Ramos (cell line): Measurements from ENCODE around the gene BMAL1.
"Not testable (repeated sequence)": the region's sequence is repeated elsewhere in the genome, so short reads cannot be mapped to it uniquely, and the experiment has no call there.

Source experiments
- in situ Hi-C: fragments of 300-500 bp; cut with MboI; formaldehyde crosslinking; loops from one replicate; pipeline ENCODE4 v1.14.3; 2022; ENCODE audit warnings: low sequenced_read_pairs; ENCODE audit not compliant: unreplicated experiment

The BMAL1 gene

DNA sequence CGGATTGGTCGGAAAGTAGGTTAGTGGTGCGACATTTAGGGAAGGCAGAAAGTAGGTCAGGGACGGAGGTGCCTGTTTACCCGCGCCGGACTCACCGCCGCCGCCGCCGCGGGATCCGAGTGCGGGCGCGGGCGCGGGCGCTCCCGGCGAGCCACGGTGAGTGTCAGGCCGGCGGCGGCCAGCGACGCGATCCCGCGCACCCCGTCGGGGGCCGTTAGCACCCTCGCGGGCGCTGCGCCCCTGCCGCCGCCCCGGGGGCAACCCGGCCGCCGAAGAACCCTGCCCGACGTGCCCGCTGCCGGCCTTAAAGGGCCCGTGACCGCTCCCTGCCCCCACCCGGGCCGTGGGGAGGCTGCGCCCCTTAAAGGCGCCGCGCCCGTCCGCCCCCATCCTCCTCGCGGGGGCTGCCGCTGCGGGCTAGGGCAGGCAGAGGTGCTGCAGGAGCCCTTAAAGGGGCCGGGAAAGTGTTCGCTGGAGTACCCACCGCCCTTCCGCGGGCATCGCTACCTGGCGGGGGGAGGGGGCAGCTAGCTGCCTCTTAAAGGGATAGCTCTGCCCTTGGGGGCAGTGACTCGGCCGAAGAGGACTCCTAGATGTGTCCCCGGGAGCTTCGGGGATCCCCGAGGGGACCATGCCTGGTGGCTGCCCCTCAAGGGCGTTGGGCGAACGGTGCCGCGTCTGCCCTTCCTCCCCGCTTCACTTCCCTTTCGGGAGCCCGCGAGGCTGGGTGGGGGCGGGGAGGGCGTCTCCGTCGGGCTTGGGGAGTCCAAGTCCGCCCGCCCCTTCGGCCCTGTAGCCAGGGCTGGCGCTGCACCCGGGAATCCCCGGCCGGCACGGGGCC lies at the start of gene BMAL1:
Gene BMAL1, plus strand, starts transcription at position 23 of the 841 bp plus-strand sequence. CDS start 76,519 bp downstream, outside the sequence.
- in situ Hi-C loops = no loop called here

DNA sequence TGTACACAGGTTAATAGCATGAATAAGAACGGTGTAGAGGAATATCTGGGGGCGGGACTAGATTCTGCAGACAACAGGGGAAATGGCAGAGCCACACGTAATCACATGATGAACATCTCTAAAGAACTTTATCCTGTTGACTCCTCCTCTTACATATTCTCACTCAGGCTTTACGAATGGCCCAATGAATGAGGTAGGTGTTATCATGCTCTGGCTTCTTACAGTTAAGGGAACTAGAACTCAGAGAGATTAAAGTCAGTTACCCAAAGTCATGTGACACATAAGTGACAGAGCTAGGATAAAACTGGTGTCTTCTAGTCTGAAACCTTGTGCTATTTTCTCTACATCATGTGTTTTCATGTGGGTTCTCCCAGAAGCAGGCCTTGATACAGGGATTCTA lies 49.0 kb upstream of the BMAL1 start:
- in situ Hi-C loops = loop anchor here (25.0 kb wide), 1 partner anchor 266 kb away; no protein-coding TSS in a partner anchor

DNA sequence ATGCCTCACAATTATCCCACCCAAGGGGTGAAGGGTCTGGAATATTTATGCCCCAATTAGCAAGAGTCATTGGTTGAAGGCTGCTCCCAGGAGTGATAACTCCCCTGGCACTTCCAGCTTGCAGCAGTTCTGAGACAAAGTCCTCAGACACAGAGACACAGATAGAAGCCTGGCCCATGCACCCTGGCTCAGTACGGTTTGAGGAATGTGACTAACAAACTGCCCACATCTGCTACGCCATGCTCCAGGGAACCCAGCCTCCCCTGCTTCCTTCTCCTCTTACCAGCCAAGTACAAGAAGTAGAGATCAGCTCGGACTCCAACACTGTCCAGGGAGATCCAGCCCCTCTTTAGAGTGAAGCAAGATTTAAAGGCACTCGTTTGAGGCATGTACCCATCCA lies 48.5 kb upstream of the BMAL1 start:
- in situ Hi-C loops = loop anchor here (25.0 kb wide), 1 partner anchor 267 kb away; no protein-coding TSS in a partner anchor

DNA sequence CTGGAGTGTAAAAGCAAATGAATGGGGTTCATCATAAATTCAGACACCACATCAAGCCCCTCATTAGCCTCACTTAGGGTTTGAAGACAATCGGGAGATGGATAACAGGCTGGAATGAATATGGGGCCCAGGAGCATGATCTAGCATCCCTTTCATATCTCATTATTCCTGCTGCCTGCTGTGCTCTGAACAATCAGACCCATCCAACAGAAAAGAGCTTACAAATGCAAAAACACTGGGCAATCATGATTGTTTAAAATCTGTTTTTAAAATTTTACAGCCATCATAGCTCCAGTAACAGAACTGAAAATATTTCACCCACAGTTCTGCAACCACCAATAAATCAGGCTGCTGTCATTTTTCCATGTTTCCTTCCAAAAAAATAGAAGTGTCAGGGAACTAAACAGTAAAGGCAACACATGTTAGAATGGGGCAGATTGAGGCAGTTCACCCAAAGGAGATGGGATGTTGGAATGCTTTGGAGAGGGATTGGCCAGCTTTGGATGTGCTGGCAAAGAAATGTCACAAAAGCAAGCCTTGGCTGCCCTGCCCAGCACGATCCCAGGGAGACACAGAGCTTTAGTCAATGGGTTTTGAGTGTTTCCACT lies 47.8 kb upstream of the BMAL1 start:
- in situ Hi-C loops = loop anchor here (25.0 kb wide), 1 partner anchor 268 kb away; no protein-coding TSS in a partner anchor

DNA sequence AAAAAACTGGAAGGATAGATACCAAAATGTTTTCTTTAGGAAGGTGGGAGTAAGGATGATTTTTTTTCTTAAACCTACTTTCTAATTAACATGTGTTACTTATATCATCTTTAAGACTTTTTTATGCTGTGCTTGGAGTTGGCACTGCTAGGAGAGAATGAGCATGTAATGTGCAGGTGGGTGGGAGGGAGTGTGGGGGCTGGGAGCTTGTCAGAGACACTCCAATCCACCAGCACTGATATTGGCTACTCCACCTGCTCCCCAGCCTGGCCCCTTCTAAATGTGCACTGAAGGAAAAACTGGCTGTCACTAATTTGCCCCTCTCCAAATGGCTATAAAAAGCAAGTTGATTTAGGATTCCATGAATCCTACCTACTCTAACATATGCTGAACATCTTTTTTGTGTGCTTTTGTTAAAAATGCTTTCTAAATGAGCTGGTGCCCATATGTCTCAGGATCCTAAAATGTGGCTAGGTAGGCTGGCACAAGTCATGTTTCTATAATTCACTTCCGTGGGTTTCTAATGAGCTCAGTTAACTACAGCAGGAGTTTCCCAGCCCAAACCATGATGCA lies 44.3 kb upstream of the BMAL1 start:
- in situ Hi-C loops = loop anchor here (25.0 kb wide), 1 partner anchor 271 kb away; no protein-coding TSS in a partner anchor

DNA sequence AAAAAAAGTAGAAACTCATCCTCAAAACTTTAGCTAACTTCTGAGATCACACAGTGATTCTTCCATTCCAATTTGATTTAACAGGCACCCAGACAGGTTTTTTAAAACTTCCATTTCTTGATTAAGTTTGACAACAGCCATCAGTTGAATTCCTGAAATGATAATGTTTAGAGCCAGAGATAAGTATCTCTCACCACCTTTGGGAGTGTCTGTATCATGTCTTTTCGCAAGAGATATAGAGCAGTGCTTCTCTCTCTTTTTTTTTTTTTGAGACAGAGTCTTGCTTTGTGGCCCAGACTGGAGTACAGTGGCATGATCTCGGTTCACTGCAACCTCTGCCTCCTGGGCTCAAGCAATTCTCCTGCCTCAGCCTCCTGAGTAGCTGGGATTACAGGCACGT lies 41.7 kb upstream of the BMAL1 start:
- in situ Hi-C loops = loop anchor here (25.0 kb wide), 1 partner anchor 274 kb away; no protein-coding TSS in a partner anchor

DNA sequence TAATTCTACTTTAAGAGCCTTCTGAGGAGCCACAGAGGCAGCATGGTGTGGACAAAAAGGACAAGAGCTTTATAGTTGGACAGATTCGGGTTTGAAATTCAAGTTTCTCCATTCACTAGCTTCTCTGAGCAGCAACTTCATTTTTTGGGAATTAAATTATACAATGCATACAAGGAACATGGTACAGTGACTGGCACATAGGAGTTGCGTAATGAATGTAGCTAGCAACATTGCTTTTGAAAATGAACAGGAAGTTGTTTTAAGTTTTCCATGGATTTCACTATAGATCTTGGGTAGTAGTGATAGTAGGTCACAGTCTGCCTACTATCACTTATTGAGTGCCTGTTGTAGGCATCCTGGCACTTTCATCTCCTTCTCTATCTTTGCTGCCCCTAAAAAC lies 41.0 kb upstream of the BMAL1 start:
- in situ Hi-C loops = loop anchor here (25.0 kb wide), 1 partner anchor 274 kb away; no protein-coding TSS in a partner anchor

DNA sequence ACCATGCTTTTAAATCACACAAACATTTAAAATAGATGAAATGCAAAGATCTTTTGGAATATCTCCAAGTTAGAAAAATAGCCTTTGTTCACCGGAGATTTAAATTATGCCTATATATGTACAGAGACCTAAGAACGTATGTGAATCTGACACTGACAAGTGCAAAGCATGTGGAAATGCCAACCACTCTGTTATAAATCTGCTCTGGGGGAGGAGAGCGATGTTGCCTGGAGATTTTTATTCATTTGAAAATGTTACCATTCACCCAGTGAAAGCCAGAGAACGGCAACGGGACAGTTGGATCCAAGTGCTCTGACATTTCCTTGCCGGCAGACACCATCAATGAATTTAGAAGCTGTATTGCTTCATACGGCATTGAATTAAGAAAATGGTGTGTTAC lies 39.8 kb upstream of the BMAL1 start:
- in situ Hi-C loops = loop anchor here (25.0 kb wide), 1 partner anchor 275 kb away; no protein-coding TSS in a partner anchor

DNA sequence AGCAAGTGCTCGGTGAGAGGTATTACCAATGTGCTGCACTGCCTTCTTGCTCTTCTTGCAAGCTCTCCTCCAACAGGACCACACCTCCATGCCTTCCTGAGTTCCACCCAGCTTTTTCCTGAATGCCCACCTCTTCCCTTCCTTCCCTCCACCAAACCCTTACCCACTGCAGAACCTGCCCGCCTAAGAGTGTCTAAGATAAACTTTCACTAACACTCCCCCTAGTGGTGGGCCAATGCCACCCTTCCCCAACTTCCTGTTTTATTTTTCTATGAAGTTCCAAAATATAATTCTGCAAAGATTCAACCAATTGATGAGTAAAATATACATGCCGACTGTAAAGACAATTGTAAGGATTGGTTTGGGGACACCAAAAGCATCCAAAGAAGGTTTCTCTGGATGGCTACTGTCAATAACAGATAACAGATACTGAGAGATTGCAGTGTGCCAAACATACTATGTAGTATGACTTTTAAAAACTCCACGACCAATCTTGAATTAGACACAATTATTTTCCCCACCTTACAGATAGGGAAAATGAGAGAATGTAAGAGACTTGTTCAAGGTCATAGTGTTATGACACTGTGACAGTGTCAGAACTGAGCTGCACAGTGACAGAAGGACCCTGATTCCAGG lies 38.6 kb upstream of the BMAL1 start:
- in situ Hi-C loops = loop anchor here (25.0 kb wide), 1 partner anchor 277 kb away; no protein-coding TSS in a partner anchor

DNA sequence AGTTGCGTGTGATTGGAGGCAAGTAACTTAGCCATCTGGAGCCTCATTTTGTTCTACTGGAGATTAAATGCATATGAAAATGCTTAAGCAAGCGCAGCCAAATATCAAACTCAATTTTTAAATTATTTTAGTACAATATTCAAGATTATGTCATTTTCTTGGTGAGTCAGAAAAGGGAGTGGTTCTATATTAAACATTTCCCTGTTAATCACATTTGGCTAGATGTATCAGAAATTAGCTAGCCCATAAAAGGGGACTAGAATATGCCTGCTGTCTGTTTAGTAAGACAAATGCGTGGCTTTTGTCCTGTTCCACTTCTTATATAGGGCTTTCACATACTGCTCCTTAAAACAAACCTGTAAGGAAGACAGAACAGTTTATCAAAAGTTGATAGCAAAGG lies 35.0 kb upstream of the BMAL1 start:
- in situ Hi-C loops = loop anchor here (25.0 kb wide), 1 partner anchor 280 kb away; no protein-coding TSS in a partner anchor

DNA sequence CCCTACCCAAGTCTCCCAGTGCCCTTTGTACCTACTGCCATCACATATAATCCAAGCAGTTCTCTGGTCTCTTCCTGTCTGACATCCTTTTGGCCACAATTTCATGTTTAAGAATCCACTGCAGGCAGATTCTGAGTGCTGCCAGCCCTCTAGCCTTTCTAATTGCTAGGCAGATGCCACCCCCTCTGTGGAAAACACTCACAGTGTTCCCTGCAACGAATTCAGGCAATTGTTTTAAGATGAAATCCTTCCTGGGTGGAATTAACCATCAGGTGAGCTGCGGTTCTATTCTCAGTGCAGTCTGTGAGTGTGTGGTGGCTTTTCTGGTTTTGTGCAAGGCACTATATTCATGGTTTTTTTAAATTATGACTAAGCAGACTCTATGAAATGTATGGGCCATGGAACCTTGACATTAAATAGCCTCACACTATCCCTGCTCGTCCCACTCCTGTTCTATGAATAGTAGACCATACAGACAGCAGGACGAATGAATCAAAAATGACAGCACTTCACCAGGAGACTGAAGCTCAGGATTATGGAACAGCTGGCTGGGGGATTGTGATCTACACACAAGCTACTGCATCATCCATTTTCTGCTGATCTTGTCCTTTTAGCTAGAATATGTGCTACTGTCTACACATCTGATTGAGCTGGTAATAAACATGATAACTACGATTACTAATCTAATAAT lies 29.8 kb upstream of the BMAL1 start:
- in situ Hi-C loops = loop anchor here (25.0 kb wide), 1 partner anchor 285 kb away; no protein-coding TSS in a partner anchor

DNA sequence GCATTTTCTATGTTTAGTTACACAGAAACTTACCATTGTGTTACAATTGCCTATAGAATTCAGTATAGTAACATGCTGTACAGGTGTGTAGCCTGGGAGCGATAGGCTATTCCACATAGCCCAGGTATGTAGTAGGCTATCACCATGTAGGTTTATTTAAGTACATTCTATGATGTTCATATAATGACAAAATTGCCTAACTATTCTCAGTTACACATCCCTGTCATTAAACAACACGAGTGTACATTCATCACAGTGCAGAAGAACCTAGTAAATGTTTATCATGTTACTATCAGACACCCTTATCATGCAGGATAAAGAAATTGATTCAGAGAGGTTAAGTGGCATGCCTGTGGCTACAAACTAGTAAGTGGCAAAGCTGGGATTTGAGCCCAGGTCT lies 28.4 kb upstream of the BMAL1 start:
- in situ Hi-C loops = loop anchor here (25.0 kb wide), 1 partner anchor 287 kb away; no protein-coding TSS in a partner anchor

DNA sequence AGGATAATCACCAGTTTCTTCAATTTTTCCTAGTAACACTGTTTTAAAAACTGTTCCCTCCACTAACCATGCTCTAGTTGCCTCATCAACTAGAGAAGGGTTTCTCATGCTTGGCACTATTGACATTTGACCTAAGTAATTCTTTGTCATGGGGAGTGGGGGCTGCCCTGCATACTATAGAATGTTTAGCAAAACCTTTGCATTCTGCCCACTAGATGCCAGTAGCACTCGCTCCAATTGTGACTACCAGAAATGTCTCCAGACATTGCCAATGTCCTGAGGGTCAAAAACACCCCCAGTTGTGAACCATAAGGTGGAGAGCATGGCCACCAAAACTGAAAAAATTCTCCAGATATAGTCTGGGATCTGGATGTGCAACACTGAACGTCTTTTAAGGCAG lies 27.6 kb upstream of the BMAL1 start:
- in situ Hi-C loops = loop anchor here (25.0 kb wide), 1 partner anchor 288 kb away; no protein-coding TSS in a partner anchor

DNA sequence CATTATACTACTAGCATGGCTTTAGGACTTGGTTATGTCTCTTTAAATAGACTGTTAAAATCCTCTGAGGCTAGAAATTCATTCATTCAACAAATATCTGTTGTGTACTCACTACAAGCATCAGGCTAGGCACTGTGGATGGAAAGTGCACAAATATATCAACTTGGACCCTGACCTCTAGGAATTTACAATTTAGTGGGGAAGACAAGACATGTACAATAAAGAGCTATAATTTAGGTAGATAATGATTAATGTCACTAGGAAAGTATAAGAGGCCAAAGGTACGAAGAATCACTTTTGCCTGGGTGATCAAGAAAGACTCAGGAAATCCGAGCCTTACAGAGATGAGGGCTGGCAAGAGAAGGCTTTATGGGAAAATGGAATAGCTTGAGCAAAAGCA lies 25.6 kb upstream of the BMAL1 start:
- in situ Hi-C loops = no loop called here

DNA sequence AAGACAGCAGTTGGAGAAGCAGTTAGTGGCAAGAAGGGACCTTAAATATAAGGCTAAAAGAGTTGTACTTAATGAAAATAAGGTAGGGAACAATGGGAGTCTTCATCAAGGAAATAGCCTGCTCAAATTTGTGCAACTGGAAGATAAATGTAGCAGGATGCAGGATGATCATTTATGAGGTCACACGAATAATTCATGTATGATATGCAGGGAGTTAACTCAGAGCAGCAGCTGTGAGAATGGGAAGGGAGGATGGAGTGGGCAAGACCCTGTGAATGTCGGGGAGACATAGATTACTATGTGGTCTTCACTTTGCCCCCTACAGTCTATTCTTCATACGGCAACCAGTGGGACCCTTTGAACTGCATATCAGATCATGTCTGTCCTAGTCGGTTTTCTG lies 25.2 kb upstream of the BMAL1 start:
- in situ Hi-C loops = no loop called here

DNA sequence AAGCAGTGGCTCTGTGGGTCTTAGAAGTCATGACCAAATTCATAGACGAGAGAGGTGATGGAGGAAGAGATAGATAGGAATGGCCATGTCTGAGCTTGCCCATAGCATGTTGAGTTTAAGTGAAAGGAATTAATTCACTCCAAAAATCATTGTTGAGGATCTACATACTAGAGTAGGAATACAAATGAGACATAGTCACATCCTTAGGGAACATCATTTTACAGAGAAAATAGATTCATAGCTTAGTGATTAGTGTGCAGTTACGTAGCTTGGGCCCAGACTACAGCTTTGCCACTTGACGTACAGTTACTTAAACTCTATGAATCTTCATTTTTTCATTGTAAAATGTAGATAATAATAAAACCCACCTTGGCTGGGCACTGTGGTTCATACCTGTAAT lies 21.4 kb upstream of the BMAL1 start:
- in situ Hi-C loops = no loop called here

DNA sequence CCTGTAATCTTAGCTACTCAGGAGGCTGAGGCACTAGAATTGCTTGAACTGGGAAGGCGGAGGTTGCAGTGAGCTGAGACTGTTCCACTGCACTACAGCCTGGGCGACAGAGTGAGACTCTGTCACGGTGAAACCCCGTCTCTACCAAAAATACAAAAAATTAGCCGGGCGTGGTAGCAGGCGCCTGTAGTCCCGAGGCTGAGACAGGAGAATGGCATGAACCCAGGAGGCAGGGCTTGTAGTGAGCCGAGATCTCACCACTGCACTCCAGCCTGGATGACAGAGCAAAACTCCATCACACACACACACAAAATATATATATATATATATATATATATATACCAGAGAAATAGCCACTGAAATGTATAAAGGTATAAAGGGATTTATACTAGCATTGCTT lies 19.5 kb upstream of the BMAL1 start:
- in situ Hi-C loops = not testable (repeated sequence)

DNA sequence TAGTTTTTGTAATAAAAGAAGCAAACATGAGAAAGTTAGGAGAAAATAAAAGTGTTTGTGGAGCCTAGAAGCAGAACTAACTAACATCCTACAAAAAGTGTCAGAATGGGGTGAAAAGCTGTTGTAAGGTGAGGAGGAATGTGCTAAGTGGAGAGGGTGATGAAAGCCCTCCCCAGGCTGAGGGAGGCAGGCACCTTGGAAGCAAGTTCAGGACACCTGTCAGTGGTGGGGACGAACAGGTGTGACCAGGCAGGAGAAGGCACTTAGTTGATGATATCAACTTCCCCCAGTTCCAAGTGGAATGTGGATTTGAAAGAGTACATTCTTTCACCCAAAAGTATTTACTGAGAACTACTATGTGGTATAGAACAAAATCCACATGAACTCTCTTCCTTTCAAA lies 18.7 kb upstream of the BMAL1 start:
- in situ Hi-C loops = no loop called here

DNA sequence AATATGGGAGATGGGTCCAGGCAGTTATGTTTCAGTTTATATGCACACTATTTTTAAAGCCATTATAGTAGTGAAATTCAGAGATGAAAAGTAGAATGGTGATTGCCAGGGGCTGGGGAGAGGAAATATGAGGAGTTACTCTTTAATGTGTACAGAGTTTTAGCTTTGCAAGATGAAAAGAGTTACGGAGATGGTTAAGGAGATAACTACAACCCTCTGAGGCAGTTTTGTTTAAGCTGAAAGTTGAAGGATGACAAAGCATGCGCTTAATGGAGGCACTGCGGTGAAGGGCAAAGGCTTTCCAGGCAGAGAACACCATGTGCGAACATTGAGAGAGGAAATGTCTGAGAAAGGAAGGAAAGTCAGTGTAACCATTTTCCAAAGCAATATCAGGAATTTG lies 18.2 kb upstream of the BMAL1 start:
- in situ Hi-C loops = no loop called here
